ENCODE data around the gene RMRP. TPM values are rescaled to one million over a fixed set of nuclear protein-coding genes. Genes with fewer than 3 reads are reported as not detected.

RMRP gene
- total RNA-seq, 4 donors from 2014 or later, result 3,539 to 11,174 (median 6,303) TPM

GRCh38 chr9:35619800-35620158 is 38.0 kb downstream of the RMRP start:
- Histone ChIP-seq H3K9me3 (no peaks in the 10 kb centered on the region), H3K4me1 (peaks cover 21 to 26% of the 10 kb centered on the region in 2 donors), H3K4me3 (replicated peaks in 1 of 3) (no peak overlapping the region), H3K27me3 (no peaks in the 10 kb centered on the region), H3K27ac (no peak overlapping the region), H3K36me3 (no peaks in the 10 kb centered on the region)
- WGBS, 2 donors, result 69 to 85% methylated on average over 2 of the region's 2 CpGs
- intact Hi-C loops (cut with DNase I), result no loop called here
- TF ChIP-seq CTCF (IDR thresholded peaks at IDR 0.05) (no peak), POLR2A (IDR thresholded peaks at IDR 0.05) (no peak)
- DNase-seq, result no peak

GRCh38 chr9:35618854-35619799 is 38.7 kb downstream of the RMRP start:
- intact Hi-C loops (cut with DNase I), result no loop called here
- 86 to 88% methylated on average over 17 of the region's 17 CpGs for WGBS, 2 donors
- no peak for TF ChIP-seq CTCF (IDR thresholded peaks at IDR 0.05)
- no peak for TF ChIP-seq POLR2A (IDR thresholded peaks at IDR 0.05)
- H3K4me3 ChIP-seq (replicated peaks in 1 of 3), result no peak overlapping the region
- H3K36me3 ChIP-seq, result no peaks in the 10 kb centered on the region
- peak in 1 of 2 donors; percentile 10 for DNase-seq
- peaks cover 21 to 26% of the 10 kb centered on the region in 2 donors for H3K4me1 ChIP-seq
- no peaks in the 10 kb centered on the region for H3K27me3 ChIP-seq
- no peaks in the 10 kb centered on the region for H3K9me3 ChIP-seq
- no peak overlapping the region for H3K27ac ChIP-seq

- TF ChIP-seq CTCF (IDR thresholded peaks at IDR 0.05), result no peak
- TF ChIP-seq POLR2A (IDR thresholded peaks at IDR 0.05), result no peak
- intact Hi-C loops (cut with DNase I), result no loop called here
- Histone ChIP-seq H3K4me1 (peaks cover 15 to 20% of the 10 kb centered on the region in 2 donors), H3K9me3 (no peaks in the 10 kb centered on the region), H3K27ac (no peak within 1 kb of the TSS), H3K4me3 (replicated peaks in 1 of 3) (peak within 1 kb of the TSS in 1 of 3 donors; percentile 29), H3K36me3 (no peaks in the 10 kb centered on the region), H3K27me3 (no peaks in the 10 kb centered on the region)
- DNase-seq, result no peak
- 88 to 91% methylated on average over 5 to 7 of the region's 7 CpGs for WGBS, 2 donors
Measured at GRCh38 chr9:35618325-35618727, 39.5 kb downstream of the RMRP start, which contains the start of gene CD72. Gene CD72, minus strand, starts transcription at chr9:35618413. Its CDS starts 110 bp downstream, at chr9:35618303.

DNA sequence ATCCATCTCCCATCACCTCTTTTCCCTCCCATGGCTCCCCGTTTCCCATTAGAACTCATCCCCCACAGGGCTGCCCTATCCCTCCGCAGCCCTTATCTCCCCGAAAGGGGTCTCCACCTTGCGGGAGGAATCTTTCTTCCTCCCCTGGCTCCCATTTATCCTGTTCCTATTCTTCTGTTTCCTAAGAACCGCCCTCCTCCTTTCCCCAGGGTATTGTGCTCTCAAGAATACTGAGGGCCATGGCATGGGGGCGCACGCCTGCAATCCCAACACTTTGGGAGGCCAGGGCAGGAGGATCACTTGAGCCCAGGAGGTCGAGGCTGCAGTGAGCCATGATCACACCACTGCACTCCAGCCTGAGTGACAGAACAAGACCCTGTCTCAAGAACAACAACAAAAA is 40.3 kb downstream of the RMRP start:
- Histone ChIP-seq H3K27ac (no peak overlapping the region), H3K9me3 (no peaks in the 10 kb centered on the region), H3K4me1 (peaks cover 9 to 15% of the 10 kb centered on the region in 2 donors), H3K4me3 (replicated peaks in 1 of 3) (no peak overlapping the region), H3K36me3 (no peaks in the 10 kb centered on the region), H3K27me3 (no peaks in the 10 kb centered on the region)
- 66 to 68% methylated on average over 8 of the region's 8 CpGs for WGBS, 2 donors
- DNase-seq, result no peak
- TF ChIP-seq CTCF (IDR thresholded peaks at IDR 0.05), result no peak
- TF ChIP-seq POLR2A (IDR thresholded peaks at IDR 0.05), result no peak
- intact Hi-C loops (cut with DNase I), result no loop called here
